Forelimb muscle (tissue), 1 donor: Measurements from ENCODE around the gene ZNF532. TPM values are rescaled to one million over a fixed set of nuclear protein-coding genes. Genes with fewer than 3 reads are reported as not detected.

Source experiments
- DNase-seq: peaks from one replicate; pipeline ENCODE4 v3.0.0-alpha.2; 2013; ENCODE audit warnings: low read depth
- polyA plus RNA-seq: library from polyadenylated mRNA; unstranded; fragments of 120-200 nt; gene quantifications from one replicate; pipeline ENCODE4 v1.2.1, GENCODE V29; 2013; ENCODE audit not compliant: insufficient read length

Gene ZNF532
- polyA plus RNA-seq, 1 donor = 54.2 TPM

DNA sequence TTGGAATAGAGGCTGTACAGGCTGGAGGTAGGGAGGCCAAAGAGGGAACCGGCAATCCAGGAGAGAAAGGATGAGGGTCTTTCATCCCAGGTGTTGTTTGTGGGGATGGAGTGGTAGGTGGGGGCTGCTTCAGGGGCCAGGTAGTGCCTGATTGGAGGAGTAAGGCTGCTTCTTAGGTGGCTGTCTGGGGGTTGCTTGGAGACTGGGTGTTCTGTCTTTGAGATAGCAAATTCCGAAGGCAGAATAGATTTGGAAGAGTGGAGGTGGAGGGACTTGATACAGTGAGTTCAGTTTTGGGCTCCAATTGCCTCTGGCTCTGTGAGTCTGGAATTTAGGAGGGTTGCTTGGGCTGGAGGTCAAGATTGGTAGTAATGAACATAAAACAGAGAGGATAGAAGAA, 5.9 kb downstream of the ZNF532 start:
- no peak for DNase-seq

DNA sequence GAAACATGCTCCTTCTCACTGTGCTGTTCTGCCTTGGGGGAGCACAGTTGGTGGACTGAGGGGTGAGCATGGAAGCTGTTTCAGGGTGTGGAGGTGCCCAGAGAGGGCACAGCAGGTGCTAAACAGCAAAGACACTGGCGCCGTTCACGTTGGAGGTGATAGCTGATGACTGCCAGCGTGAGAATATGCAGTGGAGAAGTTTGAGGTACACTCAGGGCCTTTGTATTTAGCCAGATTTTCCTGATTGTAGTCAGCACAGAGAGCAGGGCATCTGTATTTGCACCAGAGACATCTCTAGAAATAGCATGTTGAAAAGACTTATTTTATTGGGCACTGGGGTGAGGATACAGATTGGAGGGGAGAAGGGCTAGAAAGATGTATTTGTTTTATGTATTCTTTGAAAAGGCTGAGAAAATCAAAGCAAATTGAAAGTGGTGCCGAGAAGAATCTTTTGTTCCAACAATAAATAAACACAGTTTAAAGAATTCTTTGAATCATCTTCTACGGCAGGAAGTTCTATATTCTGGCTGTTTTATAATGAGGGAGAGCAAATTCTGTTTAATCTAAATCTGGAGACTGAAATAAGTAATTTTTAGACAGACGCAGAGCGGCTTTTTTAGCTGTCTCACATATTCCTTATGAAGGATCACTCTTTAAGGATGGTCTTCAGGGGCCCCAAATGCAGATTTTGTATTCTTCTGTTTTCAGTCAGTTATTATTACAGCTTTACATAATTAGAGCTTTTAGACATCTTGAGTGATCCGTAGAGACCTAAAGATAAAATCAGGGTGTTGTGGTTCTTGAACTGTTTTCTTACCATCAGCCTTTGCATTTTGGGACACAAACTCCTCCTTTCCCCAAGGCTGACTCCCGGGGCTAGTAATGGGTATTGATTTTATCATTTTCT, 7.1 kb downstream of the ZNF532 start:
- DNase-seq = no peak

DNA sequence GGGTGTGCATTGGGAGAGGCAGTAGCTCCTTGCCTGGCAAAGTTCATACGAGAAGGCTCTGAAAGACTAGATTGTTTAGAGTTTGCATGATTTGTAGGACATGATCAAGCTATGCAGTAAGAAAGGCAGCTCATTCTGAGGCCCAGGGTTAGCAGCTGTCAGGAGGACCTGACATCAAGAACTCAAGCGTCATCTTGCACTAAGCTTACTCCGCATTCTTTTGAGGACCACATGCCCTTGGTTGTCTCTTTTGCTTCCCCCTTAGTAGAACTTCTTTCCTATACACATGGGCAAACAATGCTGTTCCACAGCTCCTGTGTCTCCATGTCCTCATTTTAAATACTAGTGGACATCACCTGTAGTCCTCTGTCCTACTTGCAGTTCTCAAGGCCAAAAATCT, 14.0 kb downstream of the ZNF532 start:
- no peak for DNase-seq

DNA sequence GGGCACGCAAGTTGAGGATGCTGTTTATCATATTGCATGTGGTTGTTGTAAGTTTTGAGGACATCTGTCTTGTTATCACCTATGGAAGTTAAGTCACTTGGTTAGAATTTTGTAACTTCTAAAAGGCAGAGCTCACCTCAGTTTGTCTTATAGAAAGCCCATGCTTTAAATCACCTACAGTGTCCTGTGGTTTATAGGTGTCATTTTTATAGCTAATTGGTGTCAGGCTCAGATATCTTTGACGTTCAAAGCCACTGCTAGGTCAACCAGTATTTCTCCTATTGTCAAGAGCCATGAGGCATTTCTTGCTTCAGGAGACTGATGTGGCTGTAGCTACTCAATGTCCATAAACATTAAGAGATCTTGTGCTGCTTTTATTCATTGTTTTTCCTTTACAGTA, 16.8 kb downstream of the ZNF532 start:
- no peak for DNase-seq

DNA sequence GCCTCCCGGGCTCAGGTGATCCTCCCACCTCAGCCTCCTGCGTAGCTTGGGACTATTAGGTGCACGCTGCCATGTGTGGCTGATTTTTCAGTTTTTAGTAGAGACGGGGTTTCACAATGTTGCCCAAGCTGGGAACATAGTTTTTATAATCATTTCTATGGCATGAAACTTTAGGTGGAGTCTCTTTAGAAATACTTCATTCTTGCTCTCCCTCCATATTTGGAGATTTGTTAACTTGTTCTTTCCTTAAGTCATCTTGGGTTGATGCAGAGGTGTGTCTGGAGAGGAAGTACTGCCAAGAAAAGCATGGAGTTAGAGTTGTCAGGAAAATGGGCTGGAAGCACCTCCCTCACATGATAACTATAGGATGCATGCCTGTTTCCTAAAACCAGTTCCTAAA, 17.4 kb downstream of the ZNF532 start:
- no peak for DNase-seq

DNA sequence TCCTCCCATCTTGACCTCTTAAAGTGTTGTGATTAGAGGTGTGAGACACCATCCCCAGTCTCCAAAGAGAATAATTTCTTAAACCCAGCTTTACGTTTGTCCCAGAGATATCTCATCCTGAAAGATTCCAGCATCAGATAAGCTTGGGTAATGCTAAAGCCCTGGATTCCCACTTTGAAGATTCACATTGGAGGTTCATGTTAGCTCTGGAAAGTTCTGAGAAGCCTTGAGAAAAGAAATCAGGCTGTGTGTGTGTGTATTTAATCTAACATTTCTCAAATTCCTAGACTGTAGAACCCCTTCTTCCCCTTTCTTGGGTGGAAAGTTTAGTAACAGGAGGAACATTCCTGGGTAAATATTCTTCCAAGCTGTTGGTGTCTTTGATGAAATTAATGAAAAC, 18.0 kb downstream of the ZNF532 start:
- no peak for DNase-seq

DNA sequence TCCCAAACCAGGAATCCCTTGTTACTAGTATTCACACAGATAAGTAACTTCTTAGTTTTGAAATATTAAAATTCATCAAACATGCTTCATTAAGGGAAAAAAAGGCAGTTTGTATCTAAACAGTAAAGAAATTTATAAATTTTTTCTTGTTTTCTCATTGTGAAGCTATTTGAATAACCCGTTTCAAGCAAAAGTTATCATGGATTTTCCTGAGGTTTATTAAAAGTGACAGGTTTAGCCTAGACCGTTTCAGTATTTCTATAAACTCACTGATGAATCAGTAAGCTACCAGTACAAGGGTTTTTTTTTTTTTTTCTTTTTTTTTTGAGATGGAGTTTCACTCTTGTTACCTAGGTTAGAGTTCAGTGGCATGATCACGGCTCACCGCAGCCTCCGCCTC, 20.0 kb downstream of the ZNF532 start:
- no peak for DNase-seq

DNA sequence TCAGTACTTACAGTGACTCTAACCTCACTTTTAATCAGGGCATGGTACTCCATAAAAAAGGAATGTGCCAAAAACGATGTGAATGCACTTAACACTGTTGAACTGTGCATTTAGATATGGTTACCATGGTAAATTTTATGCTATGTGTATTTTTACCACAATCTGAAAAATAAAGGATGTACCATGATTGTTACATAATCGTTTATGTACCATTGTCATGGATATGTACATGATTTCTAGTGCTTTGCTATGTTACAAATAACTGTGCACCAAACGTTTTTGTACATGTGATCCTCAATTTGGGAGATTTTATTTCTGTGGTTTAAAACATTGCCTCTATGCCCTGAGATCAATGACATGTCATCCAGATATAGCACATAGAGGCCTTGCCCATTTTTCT, 21.8 kb downstream of the ZNF532 start:
- no peak for DNase-seq

DNA sequence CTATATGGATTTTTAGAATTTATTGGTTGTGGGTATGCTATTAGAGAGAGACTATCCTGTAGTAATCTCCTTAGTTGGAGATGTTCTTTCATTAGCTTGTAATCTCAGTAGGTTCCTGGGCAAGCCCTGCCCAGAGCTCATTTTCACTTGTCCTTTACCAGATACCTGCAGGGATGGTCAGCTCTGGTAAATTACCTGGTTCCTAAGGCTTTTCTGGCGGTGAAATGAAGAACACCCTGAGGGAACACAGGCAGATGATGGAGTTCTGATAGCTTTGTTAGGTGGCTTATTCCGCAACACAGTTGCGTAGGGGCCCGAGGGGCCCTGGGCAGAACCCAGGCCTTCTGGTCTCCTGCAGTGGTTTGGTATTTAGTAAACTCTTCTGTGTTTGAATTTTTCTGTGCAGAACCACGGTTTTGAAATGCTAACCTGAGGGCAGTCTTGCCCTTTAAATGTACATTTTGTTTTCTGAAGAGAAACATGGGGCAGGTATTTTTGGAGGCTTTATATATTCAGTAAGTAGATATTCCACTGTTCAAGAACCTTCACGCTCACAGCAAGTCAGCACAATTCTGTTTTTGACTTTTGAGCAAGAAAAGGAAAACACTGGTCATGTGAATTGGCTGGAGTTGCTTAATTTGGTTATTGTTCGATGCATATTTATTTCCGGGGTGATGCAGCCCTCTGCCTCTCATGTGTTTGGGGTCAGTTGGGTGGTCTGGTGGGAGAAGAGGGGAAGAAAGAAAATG, 22.4 kb downstream of the ZNF532 start:
- no peak for DNase-seq

DNA sequence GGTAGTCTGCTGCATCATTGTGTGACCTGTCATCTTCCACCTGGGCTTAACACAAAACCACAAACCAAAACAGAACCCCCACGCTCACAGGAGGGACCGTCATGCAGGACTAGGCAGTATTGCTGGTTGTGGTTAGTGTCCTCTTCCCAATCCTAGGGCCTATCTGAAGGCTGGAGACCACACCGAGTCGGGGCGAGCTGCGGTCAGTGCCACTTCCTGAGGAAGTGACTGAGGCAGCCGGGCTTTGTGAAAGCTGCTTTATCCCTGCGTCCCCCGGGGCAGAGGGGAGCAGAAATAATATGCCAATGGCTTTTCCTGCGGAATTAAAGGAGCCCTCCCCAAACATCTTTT, 22.9 kb downstream of the ZNF532 start:
- DNase-seq = no peak

DNA sequence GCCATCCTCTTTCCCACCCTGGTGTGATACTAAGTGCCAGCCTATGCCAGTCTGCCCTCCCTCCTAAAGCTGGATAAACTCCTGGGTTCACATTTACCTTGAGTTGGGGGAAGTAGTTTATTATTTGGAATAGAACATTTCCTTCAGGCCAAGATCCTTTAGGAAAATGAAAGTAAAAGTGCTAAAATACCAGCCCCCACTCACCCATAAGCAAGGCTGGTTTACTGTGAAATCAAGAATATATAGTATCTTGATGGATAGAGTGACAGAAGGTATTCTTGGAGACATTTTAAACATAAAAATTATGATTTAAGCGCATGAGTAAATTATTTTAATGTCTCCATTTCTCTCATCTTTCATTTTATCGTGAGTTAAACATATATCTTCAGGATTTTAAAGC, 27.1 kb downstream of the ZNF532 start:
- DNase-seq = no peak

DNA sequence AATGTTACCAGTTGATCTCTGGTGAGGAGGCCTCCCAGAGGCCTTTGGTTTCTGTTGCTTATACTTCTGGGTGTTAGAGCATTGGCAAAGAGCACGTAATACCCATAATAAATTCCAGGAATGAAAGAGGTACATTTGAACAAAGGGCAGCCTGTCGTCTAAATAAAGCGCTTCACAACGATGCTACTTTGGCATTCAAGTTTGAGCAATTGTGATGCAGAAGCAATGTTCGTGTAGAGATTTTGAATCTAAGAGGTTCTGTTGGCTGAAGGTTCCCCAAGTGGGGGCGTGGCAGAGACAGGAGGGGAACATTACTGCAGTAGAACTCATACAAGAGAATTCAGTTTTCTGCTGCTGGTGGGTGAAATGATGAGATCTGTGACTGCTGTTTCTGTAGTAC, 27.8 kb downstream of the ZNF532 start:
- DNase-seq = no peak

DNA sequence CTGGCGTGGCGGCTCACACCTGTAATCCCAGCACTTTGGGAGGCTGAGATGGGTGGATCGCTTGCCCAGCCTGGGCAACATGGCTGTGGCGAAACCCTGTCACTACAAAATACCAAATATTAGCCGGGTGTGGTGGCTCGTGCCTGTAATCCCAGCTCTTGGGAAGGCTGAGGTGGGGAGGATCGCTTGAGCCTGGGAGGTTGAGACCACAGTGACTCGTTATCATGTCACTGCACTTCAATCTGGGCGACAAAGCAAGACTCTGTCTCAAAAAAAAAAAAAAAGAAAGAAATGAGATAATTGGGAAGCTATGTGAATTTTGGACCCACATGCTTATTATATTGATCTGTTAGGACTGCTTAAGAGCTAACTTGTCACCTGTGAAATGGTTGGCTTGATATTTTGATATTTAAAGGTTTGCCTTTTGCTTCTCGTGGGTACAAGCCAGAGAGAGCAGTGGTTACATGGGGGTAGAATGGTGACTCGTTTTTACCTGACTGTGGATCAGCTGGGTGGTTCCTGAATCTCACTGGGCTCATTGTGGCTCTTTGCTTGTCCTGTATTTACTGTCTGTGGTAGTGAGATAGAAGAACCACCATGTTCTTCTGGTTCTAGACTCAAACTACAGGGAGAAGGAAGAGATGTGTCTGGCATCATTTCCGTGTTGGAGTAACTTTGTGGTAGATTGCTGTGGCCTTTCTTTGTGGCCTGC, 28.9 kb downstream of the ZNF532 start:
- no peak for DNase-seq

DNA sequence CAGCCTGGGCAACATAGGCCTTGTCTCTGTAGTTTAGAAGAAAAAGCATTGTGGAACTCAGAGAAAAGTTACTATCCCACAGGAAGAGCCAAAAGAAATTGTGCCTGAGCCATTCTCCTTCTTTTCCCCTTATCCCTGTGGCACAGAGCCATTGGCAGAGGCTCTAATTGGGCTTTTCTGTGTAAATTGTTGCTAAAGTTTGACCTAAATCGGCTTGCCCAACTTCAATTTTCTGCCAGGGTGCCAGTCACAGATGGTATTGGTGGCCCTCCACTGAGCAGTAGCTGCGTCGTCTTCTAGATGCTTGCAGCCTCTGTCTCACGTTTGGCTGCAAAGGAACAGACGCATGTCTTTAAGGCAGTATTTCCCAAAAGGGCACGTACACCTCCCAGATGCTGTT, 30.3 kb downstream of the ZNF532 start:
- no peak for DNase-seq

DNA sequence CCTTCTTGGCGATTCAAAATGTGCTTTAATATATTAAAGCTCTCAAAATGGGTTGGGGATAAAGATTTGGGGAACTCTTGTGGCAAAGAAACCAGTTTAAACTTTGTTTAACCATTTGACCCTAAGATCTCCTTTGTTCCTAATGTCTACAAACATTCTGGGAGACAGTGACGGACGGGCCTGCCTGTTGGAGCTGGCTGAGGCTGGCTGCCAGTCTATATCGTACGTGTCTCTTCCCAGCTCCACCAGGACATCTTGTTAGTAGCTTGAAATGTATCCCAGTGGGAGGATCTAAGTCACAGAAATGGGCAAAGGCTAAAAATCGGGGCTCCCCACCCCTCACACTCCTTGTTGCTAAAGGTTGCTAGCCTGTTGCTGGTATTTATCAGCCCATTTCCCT, 30.7 kb downstream of the ZNF532 start:
- DNase-seq = no peak

DNA sequence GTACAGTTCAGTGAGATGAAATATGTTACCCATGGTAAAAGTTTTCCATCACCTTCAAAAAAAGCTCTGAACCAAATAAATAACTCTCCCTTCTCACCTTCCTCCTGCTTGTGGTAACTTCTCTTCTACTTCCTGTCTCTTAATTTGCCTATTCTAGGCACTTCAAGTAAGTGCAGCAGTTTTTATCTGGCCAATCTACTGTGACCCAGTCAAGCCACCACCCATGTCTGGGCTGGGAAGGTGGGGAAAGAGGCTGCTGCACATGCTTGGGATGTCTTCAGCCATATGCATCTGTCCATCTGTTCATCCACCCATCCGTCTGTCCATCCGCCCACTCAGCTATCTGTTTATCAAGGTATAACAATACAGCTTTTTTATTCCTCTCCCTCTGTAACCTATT, 31.6 kb downstream of the ZNF532 start:
- DNase-seq = no peak

DNA sequence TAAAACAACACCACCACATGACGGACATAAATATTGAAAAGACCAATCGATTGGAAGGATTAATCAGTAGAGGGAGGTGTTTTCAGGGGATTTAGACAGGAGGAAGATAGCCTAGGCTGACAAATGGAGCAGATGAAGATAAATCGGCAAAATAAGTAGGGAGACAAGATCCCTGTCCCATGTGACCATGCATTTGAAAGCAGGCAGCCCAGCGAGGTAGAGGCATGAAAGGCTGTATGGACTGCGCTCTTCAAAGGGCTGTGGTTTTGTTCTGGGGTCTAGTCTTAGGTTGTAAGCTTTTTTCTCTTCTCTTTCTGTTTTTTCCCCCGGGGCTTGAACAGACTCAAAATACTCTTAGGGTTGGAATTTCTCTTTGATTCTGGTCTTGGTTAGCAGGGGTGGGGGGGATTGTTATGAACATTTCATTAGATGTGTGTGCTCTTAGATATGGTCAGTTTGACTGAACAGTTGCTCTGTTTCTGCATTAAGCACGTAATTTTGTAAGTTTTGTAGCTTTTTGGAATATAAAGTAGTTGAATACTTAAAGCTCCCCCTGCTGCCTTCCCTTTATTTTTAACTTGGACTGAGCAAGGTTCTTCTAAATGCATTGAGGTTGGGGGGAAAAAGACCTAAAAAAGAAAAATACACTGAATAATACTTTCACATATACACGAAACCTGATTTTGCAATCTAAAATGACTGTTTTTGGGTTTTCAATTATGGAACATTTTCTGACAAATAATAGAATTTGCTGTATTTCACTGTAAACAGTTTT, 32.2 kb downstream of the ZNF532 start:
- DNase-seq = no peak

DNA sequence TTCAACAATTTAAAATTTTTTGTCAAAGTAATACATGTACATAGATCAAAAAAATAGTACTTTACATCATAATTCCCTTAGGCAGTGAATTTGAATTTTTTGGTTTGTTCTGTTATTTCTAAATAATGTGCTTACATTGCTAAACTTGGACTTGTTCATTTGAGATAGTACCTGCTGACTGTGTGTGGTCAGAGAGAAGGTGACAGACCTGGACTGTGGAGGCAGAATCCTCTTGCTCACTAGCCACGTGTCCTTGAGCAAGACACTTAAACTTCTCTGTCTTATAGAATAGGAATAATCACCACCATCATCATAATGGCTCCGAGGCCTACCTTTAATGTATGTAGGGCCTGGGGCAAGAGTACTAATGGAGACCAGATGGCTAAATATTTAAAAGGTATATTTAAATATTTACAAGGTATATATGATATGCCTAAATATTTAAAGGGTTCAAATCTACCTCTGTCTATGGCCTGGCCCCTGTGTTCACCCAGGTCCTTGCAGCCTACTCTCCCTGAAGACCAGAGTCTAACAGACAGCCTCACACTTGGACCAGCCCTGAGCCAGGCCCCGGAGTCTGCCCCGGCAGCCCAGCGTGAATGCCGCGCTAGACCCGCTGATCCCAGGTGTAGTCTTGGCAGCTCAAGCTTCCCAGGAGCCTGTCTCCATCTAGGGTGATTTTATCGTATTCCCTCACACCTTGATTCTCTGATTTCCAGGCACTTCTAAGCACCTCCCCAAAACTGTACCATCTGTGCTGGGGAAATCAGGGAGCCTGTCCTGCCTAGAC, 33.5 kb downstream of the ZNF532 start:
- DNase-seq = no peak

DNA sequence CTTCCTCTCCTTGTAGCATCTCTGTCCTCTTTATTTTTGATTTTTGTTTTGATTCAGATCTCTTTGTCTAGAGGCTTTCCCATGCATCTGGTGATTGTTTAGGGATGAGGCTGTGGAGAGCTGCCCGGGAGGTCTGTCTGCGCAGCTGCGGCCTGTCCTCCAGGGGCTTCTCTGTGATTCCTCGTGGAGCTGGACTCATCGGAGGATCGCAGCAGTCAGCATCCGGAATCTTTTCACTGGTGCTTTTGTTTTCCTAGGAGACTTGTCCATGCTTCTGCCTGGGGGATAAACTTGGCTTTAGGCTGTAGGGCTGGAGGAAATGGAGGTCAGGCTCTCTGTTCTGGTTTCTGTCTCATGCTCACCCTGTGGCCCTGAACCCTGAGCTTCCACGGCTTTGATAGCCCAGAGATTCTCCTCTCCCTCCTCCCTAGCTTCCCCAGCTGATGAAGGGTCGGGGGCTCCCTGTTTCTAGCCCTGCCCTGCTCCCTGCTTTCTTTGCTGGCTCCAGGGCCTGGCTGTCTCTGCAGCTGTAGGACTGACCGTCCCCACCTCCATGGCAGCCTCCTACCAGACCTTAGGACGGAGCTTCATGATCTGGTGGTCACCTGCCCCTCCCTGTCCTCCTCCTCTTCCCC, 35.5 kb downstream of the ZNF532 start:
- no peak for DNase-seq

DNA sequence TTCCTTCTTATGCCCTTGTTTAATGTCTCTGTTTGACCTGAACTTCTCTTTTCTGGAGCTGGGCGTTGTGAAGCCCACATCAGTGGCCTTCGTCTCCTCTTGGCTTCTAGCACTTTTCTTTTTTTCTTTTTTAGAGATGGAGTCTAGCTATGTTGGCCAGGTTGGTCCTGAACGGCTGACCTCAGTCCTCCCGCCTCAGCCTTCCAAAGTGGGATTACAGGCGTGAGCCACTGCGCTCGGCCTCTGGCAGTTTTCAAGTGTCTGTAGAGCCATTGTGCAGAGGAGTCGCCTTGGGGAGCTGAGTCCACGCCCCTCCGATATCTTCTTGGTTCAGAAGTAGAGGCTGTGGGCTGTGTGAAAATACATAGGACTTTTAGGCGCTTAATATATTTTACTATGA, 36.5 kb downstream of the ZNF532 start:
- no peak for DNase-seq

DNA sequence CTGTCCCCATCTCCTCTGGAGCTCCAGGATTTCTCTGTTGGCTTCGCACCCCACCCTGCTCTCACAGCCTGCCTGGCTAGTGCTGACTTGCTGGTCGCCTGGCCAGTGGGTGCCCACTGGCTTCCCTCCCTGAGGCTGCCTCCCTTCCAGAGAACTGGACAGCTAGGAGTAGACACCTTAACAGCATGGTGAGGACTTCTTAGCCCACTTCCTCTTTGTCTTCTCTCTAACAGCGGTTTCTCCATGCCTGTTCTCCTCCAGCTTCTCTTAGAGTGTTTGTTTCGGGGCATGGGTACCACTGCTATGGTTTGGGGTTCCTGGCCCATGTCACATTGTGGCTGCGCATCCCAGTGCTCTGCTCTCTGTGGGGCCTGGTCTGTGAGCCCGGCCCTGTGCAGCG, 37.1 kb downstream of the ZNF532 start:
- DNase-seq = no peak
